GOT3 (cell line): ENCODE measurements around the gene WFDC5.

Experiments
- DNase-seq: peaks from one replicate; lab custom pipeline; 2025; ENCODE audit warnings: mixed read lengths; lab: John Stamatoyannopoulos, UW

The WFDC5 gene

DNA sequence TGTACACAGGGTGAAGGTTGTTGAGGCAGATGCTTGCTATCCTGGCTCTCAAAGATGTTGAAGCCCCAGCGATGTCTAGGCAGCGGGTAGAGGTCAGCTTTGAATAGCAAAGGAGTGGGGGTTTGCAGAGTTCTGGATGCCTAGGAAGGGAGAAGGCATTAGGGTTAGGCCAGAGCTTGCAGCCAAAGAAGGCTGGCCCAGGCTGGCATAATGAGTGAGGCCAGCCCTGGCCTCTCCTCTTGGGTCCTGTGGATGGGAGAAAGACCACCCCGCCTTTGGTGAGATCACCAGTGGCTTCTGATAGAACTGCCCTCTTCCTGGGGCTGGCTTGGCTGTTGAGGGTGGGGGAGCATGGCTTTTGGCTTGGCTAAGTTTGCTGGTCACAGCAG, 406 bp upstream of the WFDC5 start:
- no peak for DNase-seq

DNA sequence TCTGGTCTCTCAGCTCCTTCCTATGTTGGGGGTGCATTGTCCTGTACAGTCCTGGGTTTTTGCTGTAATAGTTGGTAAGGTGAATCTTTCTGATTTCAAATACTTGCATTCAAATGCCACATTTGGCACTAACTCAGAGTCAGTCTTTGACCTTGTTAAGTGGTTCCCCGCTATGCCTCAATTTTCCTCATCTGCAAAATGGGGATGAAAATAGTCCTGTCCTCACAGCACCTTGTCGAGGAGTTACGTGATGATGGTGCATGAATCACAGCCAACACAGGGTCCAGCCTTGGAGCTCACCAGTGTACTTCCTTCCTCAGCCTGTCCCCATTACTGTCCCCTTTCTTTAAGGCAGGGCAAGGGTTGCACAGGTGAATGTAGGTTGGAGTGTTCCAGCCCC, 1.1 kb downstream of the WFDC5 start:
- no peak for DNase-seq

DNA sequence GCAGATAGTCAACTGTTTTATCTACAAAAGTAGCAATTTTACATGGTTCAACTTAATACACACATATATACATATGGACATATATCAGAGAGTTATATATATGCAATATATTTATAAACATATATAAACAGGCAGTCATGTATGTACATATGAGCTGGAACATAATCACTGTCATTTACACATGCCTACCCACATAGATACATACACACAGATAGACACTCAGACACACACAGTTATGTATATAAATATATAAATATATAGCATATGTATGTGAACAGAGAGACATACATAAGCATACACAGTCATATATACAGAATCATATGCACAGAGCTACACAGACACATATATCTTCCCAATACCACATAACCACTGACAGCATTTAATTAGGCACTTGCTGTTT, 2.2 kb downstream of the WFDC5 start:
- DNase-seq: no peak

DNA sequence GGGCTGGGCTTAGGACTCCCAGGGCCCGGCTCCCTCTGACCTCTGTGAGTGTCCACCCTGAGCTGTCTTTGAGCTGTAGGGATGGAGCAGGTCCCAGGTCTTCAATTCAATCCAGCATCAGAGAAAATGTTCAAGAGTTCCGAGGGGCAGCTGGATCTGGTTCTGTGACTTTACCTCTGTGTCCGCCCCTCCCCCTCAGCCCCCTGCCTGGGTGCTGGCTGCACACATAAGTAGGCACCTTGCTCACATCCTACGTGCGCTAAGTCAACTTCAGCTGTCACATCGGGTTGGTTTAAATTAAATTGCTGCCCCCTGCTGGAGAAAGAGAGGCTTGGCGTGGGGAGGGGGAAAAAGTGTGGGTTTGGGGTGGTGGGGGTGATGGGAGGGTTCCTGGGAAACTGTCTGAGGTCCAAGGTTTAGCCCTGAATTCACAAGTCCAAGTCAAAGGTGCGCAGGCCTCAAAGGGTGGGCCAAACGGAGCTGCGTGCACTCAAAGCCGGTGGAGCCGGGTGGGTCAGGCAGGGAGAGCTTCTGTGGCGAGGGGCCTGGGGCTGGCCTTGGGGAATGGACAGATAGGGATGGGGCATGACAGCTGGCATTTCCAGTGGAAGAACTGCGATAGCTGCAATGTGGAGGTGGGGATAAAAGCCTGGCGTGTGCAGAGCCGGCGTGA, 3.0 kb downstream of the WFDC5 start:
- DNase-seq: no peak

DNA sequence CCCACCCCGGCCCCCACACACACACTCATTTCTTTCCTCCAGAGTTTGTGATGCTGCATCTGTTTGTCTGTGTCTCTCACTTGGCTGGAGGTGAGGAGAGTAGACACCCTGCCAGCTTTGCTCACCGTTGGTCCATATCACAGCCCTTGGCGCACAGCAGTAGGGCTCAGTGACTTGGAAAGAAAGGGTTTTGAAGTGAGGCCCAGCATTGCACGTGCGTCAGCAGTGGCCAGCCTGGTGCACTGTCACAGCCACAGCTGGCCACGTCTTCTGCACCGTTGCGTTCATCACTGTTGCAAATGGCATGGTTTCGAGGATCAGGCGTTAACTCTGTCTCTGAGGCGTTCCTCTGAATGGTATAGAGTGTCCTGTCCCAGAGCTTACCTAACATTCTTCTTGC, 3.7 kb downstream of the WFDC5 start:
- no peak for DNase-seq

DNA sequence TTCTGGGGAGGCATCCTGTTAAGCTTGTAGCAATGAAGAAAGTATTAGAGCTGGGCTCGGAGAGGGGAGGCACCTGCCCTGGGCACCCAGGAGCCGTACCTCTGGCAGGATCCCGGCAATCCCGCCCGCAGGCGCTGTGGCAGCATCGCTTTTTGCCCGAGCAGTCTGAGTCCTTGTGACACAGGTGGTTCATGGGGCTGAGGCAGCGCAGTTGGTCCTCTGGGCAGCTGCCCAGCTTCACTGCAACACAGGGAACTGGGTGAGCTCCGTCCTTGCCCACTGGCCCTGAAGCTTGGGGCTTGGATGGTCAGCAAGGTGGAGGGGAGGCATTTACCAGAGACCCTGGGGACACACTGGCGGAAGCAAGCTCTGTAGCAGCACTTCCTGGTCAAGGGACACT, 4.7 kb downstream of the WFDC5 start:
- DNase-seq: no peak

DNA sequence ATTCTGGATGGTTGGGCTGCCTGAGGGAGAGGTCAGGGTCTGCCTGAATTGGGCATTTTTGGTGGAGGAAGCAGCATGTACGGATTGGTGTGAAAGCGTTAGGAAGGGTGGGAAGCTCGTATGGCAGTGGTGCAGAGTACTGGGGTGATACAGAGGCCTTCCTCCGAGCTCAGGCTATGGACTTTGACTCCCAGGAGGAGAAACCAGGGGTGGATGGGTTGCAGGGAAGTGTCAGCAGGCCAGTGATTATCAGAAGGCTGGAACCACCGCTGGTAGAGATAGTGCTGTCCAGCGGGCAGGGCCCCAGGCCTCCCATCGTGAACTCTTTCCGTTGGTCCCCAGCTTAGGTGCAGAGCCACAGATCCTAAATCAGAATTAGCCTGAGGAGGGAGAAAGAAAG, 5.3 kb downstream of the WFDC5 start:
- no peak for DNase-seq

DNA sequence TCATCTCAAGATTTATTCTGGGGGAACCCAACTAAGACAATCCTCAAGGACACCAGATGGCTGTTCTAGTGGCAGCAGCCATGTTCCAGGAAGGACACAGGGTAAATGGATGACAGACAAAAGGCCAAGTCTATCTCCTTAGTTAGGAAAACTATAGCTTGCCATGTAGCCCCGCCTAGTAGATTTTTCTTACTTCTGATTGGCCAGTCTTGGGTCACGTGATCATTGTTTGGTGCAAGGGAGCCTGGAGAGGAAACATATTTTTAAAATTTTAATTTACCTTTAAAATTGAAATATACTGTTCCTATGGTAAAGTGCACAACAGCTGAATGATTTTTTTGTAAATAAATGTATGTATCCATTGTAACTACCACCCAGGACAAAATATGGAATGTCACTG, 9.7 kb downstream of the WFDC5 start:
- DNase-seq: no peak

DNA sequence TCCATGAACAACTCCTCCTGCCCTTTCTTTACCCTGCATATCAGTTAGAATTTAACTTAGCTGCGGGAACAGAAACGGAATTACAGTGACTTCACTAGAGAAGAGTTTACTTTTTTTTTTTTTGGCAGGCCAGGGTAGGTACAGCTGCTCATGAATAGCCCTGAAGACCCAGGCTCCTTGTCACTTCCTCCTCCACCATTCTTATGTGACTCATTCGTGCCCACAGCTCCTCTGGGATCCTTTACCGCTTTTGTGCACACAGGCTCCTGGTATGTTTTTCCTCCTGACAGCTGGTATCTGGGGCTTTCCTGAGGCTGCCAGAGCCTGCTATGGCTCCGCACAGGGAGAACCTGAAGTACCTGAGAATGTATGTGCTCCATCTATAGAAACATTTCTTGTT, 10.2 kb downstream of the WFDC5 start:
- peak; percentile 65 for DNase-seq

DNA sequence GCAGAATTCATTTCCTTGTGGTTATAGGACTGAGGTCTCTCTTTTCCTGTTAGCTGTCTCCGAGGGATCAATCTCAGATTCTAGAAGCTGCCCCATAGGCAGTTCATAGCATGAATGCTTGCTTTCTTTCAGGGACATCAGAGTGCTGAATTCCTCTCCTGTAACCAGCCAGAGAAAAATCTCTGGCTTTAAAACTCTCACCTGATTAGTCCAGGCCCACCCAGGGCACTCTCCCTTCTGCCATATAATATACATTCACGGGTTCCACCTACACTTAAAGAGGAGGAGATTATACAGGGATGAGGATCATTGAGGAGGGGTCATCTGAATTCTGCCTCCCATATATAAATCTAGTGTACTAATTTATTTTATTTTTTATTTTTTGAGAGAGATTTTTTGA, 11.9 kb downstream of the WFDC5 start:
- no peak for DNase-seq

DNA sequence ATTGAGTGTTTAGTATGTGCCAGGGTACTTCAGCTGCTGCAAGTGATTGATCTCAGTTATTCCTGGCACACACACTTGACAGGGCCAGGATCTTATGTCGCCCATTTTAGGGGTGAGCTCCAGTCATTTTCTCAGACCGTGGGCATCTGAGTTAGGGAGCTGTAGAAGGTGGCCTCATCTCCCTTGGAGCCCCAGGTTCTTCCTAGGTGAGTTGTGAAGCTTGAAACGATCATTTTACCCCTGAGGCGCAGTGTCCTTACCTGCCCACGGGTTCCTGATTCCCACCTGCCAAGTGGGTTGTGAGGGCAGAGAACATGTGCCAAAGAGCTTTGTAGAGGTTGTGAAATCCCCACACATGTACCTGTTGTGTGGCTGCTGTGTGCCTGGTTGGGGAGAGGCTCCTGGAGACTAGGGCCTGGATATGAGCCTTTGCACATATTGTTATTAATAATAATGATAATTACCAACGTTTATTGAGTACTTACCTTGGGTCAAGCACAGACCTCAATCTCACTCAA, 13.6 kb downstream of the WFDC5 start:
- DNase-seq: no peak

DNA sequence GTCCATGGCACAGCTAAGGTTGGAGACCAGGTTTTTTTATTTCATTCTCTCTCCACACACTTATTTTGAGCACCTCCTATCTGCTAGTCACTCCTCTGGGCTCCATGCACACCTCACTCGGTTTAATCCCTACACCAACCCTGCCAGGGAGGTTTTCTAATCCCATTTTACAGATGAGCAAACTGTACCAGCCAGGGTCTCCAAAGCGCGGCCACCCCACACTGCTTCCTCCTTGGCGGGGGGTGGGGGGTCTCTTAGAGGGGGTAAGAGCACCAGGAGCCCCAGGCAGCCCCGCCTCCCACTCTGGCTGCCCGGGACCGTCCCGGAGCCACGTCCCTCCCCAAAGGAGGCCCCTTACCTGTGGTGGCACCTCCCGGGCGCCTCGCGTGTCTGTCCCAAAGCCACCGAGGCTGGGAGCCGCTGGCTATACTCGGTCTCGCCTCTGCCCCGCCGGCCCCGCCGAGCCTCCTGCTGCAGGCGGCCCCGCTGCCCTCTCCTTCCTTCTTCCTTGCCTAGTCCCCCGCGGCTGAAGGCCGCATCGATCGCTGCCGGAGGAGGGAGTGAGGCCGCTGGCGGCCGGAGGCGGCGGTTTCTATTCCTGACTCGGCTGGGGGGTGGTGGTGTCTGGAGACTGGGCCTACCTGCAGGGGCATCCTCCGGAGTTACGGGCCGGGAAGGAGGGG, 14.3 kb downstream of the WFDC5 start, which contains the start of gene KCNS1:
TSS of gene KCNS1 (minus strand) at position 565 of the 683 bp plus-strand sequence. CDS start 1,891 bp downstream, outside the sequence.
- no peak for DNase-seq

DNA sequence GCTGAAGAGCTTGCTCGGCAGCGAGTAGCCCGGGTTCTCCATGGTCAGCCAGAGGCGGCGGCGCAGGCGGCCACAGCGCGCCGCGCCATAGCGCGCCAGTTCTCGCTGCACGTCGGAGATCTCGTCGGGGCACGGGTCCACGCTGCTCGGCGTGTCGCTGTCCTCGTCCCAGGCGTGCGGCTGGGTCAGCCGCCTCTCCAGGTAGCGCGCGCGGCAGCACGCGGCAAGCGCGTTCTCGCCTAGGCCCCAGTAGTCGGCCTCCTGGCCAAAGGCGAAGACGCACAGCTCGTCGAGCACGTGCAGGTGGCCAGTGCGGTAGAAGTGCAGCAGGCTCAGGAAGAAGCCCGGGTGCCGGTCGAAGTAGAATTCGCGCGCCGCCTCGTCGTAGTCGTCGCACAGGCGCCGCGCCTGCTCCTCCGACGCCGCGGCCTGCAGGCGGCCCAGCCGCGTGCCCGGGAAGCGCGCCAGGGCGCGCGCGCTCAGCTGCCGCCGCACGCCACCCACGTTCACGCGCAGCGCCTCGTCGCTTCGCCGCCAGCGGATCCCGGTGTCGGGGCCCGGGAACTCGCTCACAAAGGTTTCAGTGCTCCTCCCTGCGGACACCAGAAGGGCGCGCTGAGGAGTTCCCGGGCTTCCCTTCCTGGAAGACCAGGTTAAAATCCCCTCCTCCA, 16.7 kb downstream of the WFDC5 start:
- DNase-seq: no peak

DNA sequence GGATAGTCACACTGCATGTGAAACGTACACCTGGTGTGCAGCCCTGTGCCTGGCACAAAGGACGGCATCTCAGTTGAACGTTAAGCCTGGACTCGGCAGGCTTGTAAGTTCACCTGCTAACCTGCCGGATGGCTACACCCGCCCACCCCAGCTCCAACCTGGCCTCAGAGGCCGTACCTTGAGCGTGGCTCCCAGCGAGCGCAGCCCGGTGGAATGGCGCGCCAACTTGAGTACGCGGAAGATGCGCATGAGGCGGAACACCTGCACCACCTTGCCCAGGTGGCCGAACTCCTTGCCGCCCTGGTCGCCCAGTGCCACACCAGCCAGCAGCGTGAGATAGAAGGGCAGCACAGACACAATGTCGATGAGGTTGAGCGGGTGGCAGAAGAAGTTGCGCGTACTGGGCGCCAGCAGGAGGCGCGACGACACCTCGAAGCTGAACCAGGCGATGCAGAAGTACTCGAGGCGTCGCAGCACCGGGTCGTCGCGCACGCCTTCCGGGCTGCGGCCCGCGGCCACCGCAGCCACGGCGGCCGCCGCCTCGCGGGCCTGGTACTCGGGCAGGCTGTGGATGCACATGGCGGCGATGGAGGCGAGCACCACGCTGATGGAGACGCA, 17.4 kb downstream of the WFDC5 start:
- no peak for DNase-seq

DNA sequence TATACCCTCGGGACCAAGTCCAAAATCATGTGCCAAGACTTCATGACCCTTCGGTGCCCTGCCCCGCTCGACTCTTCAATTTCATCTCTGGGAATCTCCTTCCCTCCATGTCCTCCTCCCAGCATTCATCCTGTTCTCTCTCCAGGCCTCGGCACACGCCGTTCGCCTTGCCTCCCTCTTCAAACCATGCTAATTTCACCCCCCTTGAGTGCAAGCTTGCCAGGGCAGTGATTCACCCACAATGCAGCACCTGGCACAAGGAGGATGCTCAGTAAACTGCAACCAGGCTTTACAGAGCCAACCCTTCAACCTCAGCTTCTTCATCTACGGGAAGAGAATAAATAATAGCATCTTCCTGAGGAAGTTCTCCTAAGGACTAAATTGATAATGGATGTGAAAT, 18.2 kb downstream of the WFDC5 start:
- no peak for DNase-seq

DNA sequence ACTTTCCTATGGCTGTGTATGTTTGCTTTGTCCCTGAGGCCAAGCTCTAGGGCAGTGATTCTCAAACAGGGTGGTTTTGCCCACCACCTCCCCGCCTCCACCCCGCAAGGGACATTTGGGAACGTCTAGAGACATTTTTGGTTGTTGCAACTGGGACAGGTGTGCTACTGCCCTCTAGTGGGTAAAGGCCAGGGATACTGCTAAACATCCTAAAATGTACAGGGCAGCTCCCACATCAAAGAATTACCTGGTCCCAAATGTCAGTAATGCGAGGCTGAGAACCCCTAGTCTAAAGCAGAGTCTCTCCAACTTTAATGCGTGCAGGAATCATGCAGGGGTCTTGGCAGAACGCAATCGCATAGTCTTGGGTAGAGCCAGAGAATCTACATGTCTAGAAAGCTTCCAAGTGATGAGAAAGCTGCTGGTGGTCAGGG, 19.2 kb downstream of the WFDC5 start:
- DNase-seq: no peak

DNA sequence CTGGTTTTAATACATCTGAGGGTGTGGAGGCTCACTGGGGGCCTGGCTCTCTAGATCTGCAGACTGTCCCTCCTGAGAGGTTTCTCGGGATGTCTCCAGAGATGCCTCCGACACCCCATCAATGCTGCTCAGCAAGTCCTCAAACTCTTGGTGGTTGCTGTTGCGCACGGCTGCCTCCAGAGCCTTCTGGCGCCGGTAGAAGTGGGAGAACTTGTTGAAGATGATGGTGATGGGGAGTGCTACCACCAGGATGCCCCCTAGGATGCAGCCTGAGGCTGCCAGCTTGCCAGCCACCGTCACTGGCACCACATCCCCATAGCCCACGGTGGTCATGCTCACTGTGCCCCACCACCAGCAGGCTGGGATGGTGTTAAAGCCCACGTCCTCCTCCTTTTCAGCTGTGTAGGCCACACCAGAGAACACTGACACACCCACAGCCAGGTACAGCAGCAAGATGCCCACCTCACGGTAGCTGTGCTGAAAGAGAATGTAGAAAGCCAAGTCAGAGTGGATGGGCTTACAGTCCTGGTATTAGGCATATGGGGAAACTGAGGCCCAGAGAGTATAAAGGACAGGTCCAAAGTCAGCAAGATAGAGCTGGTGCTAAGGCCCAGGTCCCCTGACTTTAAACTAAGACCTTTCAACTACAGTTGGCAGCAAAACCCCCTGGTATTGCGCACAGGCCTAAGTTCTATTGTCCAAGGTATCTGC, 20.0 kb downstream of the WFDC5 start:
- no peak for DNase-seq

DNA sequence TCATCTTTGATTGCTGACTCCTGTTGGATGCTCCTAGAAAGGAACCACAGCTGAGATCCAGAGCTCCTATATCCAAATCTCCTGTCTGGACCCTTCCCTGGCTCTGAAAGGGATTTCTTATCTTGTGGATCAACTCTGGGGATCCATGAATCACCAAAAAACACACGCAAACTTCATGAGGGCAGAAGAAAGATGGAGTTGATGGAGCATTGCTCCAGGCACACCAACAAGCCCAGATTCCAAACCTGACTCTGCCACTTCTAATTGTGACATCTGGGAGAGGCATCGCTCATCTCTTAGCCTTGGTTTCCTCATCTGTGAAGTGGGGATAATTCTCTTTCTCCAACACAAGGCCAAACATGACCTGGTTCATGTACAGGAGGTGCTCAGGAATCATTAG, 20.8 kb downstream of the WFDC5 start:
- DNase-seq: no peak

DNA sequence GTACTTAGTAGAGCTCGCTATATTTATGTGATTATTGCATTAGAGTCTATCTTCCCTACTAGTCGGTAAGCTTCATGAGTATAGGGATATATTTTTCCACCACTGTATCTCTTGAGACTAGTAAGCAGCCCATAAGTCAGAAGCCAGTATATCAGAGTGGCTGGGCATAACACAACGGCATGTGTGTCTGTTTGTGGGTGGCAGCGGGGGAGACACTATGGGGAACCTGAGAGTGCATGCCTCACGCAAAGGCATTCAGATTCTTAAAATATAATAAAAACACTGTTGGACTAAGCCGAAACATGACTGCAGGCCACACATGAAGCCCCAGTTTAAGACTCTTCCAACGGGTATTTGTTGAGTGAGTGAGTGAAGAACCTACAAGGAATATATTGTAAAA, 22.1 kb downstream of the WFDC5 start:
- DNase-seq: no peak

DNA sequence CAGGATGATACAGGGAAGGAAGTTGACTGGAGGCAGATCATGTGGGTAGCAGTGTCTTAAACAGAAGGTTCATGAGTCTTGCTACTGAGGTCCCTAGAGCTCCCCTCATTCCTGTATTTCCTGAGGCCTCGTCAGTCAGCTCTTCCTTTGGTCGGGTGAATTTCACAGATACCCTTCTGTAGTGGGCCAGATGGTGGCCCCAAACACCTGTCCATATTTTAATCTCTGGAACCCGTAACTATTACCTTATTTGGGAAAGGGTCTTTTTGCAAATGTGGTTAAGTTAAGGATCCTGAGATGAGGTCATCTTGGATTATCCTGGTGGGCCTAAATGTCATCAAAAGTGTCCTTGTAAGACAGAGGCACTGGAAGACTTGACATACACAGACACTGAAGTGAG, 23.6 kb downstream of the WFDC5 start:
- no peak for DNase-seq

DNA sequence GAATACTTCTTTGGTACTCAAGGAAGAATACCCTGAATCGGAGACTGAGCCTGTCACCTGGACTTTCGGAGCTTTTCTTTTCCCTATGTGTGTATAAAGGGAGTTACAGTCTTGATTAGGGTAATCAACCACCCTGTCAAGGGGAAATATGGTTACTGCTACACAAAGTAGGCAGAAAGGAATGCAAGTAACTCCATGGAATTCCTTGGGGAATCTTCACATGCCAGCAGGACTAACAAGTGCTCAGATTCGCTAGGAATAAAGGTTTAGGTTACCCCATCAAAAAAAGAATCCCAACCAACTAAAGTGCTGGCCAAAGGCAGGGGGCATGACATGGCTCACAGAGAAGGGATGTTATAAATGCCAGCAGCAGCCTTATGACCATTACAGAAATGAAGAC, 24.5 kb downstream of the WFDC5 start:
- DNase-seq: no peak

DNA sequence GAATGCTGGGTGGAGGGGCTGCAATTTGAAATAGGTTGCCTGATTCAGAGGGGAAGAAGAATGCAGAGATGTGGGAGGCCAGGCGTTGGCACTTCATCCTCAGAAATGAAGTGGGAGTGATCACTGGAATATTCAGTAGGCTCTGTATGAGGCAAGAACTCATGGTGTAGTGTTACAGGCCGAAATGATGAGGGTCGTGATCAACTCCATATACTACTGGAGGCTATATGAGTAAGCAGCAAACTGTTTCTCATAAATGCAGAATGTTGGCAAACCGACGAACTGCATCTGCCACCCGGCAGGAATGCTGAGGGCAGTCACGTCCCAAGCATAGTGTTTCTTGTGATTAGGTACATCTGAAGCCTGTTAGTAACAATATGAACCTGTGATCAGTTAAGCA, 26.7 kb downstream of the WFDC5 start:
- peak; percentile 34 for DNase-seq
